B cell (primary cell): ENCODE data around the gene B4GALT7. TPM values are rescaled to one million over a fixed set of nuclear protein-coding genes. Genes with fewer than 3 reads are reported as not detected.
A peak's percentile ranks its signal among the peaks of the same experiment; 100 is the strongest.

Experiments used
- ATAC-seq: fragments of 200-7000 bp; cut with Tn5 transposase; one replicate; pipeline ENCODE4 v1.10.0; 2021; ENCODE audit warnings: low read depth, mild to moderate bottlenecking, moderate number of reproducible peaks, moderate library complexity
- CTCF ChIA-PET: fragments of 350-600 bp; sonication (Branson Sonifier 250); formaldehyde crosslinking; loops from one replicate; lab custom pipeline; 2021; ENCODE audit warnings: antibody characterized with exemption, inconsistent platforms; lab: Charles Lee
- POLR2A ChIA-PET: fragments of 350-600 bp; sonication (Branson Sonifier 250); formaldehyde crosslinking; loops from one replicate; lab custom pipeline; 2021; ENCODE audit warnings: antibody characterized with exemption; lab: Charles Lee
- DNase-seq: peaks from one replicate; pipeline ENCODE4 v3.0.0; 2013
- H2AFZ ChIP-seq: 2 replicates; pipeline ENCODE4 v1.6.1; 2012; ENCODE audit warnings: mild to moderate bottlenecking, low read depth, low read length; ENCODE audit not compliant: insufficient read depth, poor library complexity, severe bottlenecking
- H3K27ac ChIP-seq, 2 donors: 1 replicate in 1 of 2; 2 replicates in 1 of 2; pipeline ENCODE4 v1.5.1; 2012 to 2013; ENCODE audit warnings: low read length in 2 of 2, mild to moderate bottlenecking in 2 of 2, moderate library complexity in 1 of 2
- H3K27me3 ChIP-seq, 4 experiments: fragments of 200-600 bp in 1 of 4; sonication (generic) in 1 of 4; replicated peaks in 1 of 4; 1 replicate in 2 of 4; 2 replicates in 2 of 4; pipeline versions ENCODE4 v1.6.1 to v1.7.0; 2013 to 2016; ENCODE audit warnings: low read length in 3 of 4, mild to moderate bottlenecking in 2 of 4, mixed read lengths in 1 of 4, moderate library complexity in 1 of 4; ENCODE audit not compliant: insufficient read depth in 4 of 4, control insufficient read depth in 3 of 4; ENCODE audit errors: control extremely low read depth in 1 of 4
- H3K36me3 ChIP-seq, 2 experiments: replicated peaks in 1 of 2; 1 replicate in 1 of 2; 2 replicates in 1 of 2; pipeline versions ENCODE4 v1.6.1 to v1.7.1; 2013; ENCODE audit warnings: low read length in 1 of 2; ENCODE audit not compliant: insufficient read depth in 2 of 2, control insufficient read depth in 1 of 2; ENCODE audit errors: control extremely low read depth in 1 of 2, extremely low read depth in 1 of 2
- H3K4me1 ChIP-seq, 2 donors: fragments of 200-600 bp in 1 of 2; sonication (generic) in 1 of 2; 1 replicate in 1 of 2; 2 replicates in 1 of 2; pipeline versions ENCODE4 v1.5.1 to v1.6.1; 2013 to 2017; ENCODE audit warnings: low read length in 2 of 2; ENCODE audit not compliant: control insufficient read depth in 2 of 2, insufficient read depth in 2 of 2
- H3K4me2 ChIP-seq: replicated peaks from 2 replicates; pipeline ENCODE3; 2012; ENCODE audit warnings: mild to moderate bottlenecking, low read depth, low read length; ENCODE audit not compliant: poor library complexity, severe bottlenecking
- H3K4me3 ChIP-seq, 5 experiments: fragments of 200-600 bp in 1 of 5; sonication (generic) in 1 of 5; 1 replicate in 3 of 5; 2 replicates in 2 of 5; pipeline versions ENCODE4 v1.5.1 to v1.7.0; 2011 to 2016; ENCODE audit warnings: low read length in 4 of 5, mild to moderate bottlenecking in 4 of 5, low read depth in 2 of 5, control low read depth in 1 of 5, moderate library complexity in 1 of 5; ENCODE audit not compliant: insufficient read depth in 1 of 5; ENCODE audit errors: control extremely low read depth in 1 of 5, extremely low read depth in 1 of 5
- H3K79me2 ChIP-seq: fragments of 200-600 bp; sonication (generic); one replicate; pipeline ENCODE4 v1.6.0; 2016; ENCODE audit warnings: low read length; ENCODE audit not compliant: control insufficient read depth, insufficient read depth
- H3K9ac ChIP-seq: fragments of 200-600 bp; sonication (generic); 2 replicates; pipeline ENCODE4 v1.6.1; 2017; ENCODE audit warnings: mild to moderate bottlenecking, low read length, moderate library complexity
- H3K9me3 ChIP-seq, 3 donors: one replicate each; pipeline versions ENCODE4 v1.6.1 to v1.7.1; 2013; ENCODE audit warnings: low read length in 2 of 3; ENCODE audit not compliant: control insufficient read depth in 2 of 3, insufficient read depth in 1 of 3; ENCODE audit errors: control extremely low read depth in 1 of 3
- H4K20me1 ChIP-seq: 2 replicates; pipeline ENCODE4 v1.6.0; 2012; ENCODE audit warnings: mild to moderate bottlenecking, low read length; ENCODE audit not compliant: insufficient read depth, control insufficient read depth, poor library complexity, severe bottlenecking
- H3K27ac Mint-ChIP-seq: one replicate; pipeline ENCODE4 v1.8.0; 2021; ENCODE audit warnings: mixed read lengths
- H3K27me3 Mint-ChIP-seq: one replicate; pipeline ENCODE4 v1.8.0; 2021; ENCODE audit warnings: mixed read lengths
- H3K4me1 Mint-ChIP-seq: one replicate; pipeline ENCODE4 v1.8.0; 2021; ENCODE audit warnings: mixed read lengths
- H3K4me3 Mint-ChIP-seq: one replicate; pipeline ENCODE4 v1.8.0; 2021; ENCODE audit warnings: mixed read lengths
- H3K9me3 Mint-ChIP-seq: one replicate; pipeline ENCODE4 v1.8.0; 2022; ENCODE audit warnings: mixed read lengths; ENCODE audit not compliant: insufficient read depth
- CTCF ChIP-seq: fragments of 200-600 bp; IDR thresholded peaks from one replicate; pipeline ENCODE4 v1.8.0; 2022; ENCODE audit warnings: antibody characterized with exemption, mild to moderate bottlenecking
- EZH2 ChIP-seq: IDR thresholded peaks from 2 replicates; pipeline ENCODE4 v1.6.1; 2012; ENCODE audit warnings: borderline replicate concordance, low read depth, mild to moderate bottlenecking, moderate library complexity, low read length; ENCODE audit not compliant: insufficient read depth, poor library complexity, severe bottlenecking
- WGBS: methylation state at CpG from one replicate; pipeline ENCODE4 v1.1.5; 2013; ENCODE audit warnings: missing lambda C conversion rate; ENCODE audit not compliant: insufficient coverage; 5-methylcytosine and 5-hydroxymethylcytosine counted together
- intact Hi-C: fragments of 100-400 bp; cut with micrococcal nuclease; formaldehyde crosslinking; loops from one replicate; pipeline ENCODE4 v1.10.0; 2022
- polyA plus RNA-seq: library from polyadenylated mRNA; depleted of rRNA; stranded (reverse); fragments of >200 nt; gene quantifications from 2 replicates; pipeline ENCODE4 v1.2.3, GENCODE V29; 2012
- total RNA-seq, 2 donors: library from RNA; stranded (reverse); fragments of 120-200 nt in 1 of 2; gene quantifications; 1 replicate in 1 of 2; 2 replicates in 1 of 2; pipeline versions ENCODE4 v1.2.3 to v1.2.4, GENCODE V29; 2013 to 2022

The B4GALT7 gene
- total and polyA plus RNA-seq, 2 donors (not counting 1 experiment from before 2014, with no cell fraction given) = 27.0 to 41.8 TPM

- Histone ChIP-seq H3K4me1 (peaks cover 13 to 27% of the 10 kb centered on the region in 2 donors), H3K9ac (peak overlapping the region; percentile 87), H3K79me2 (no peaks in the 10 kb centered on the region), H3K9me3 (no peaks in the 10 kb centered on the region), H4K20me1 (peaks cover 1% of the 10 kb centered on the region), H3K4me3 (peak overlapping the region; percentile 61 to 85 (median 72)), H3K36me3 (peaks cover 8 to 10% of the 10 kb centered on the region in 2 experiments), H3K27me3 (no peaks in the 10 kb centered on the region), H3K27ac (peak overlapping the region; percentile 43 to 94), H2AFZ (peak overlapping the region; percentile 87), H3K4me2 (peak overlapping the region; percentile 81)
- Mint-ChIP-seq H3K9me3 (no peaks in the 10 kb centered on the region), H3K4me1 (peaks cover 30% of the 10 kb centered on the region), H3K27ac (peak overlapping the region; percentile 94), H3K27me3 (no peaks in the 10 kb centered on the region), H3K4me3 (peak overlapping the region; percentile 95)
- ATAC-seq = peak; percentile 12
- intact Hi-C loops = loop anchor here (1.0 to 10.0 kb wide), 5 partner anchors 46 to 298 kb away; partner anchors contain the start of genes F12, FAM193B, GRK6 and LMAN2
- CTCF ChIA-PET = interaction anchor here (1.2 to 1.5 kb wide), 3 partner anchors 8 to 197 kb away, joined by 3 to 6 read pairs (median 4); partner anchors contain the start of gene TMED9
- TF ChIP-seq CTCF (no peak), EZH2 (no peak)
- no peak for DNase-seq
- WGBS = 2% methylated on average over 13 of the region's 16 CpGs
- POLR2A ChIA-PET = interaction anchor here (0.6 to 1.3 kb wide), 2 partner anchors 106 to 249 kb away, joined by 4 read pairs; partner anchors contain the start of gene LMAN2
These were observed 631 bp downstream of the B4GALT7 start for GRCh38 chr5:177600508-177601018.

GRCh38 chr5:177601126-177601525, 1.2 kb downstream of the B4GALT7 start:
- intact Hi-C loops = loop anchor here (2.0 to 10.0 kb wide), 4 partner anchors 46 to 299 kb away; partner anchors contain the start of genes F12, FAM193B, LMAN2 and PFN3
- over 99% methylated on average over 9 of the region's 11 CpGs for WGBS
- H3K4me1 Mint-ChIP-seq = peaks cover 32% of the 10 kb centered on the region
- H3K9me3 Mint-ChIP-seq = no peaks in the 10 kb centered on the region
- ChIA-PET POLR2A (no interaction called here), CTCF (interaction anchor here (1.2 kb wide), 2 partner anchors 9 to 197 kb away, joined by 3 to 4 read pairs; partner anchors contain the start of gene TMED9)
- peak overlapping the region; percentile 87 for H3K9ac ChIP-seq
- H4K20me1 ChIP-seq = no peaks in the 10 kb centered on the region
- H3K4me1 ChIP-seq = peaks cover 13 to 27% of the 10 kb centered on the region in 2 donors
- H3K4me3 ChIP-seq = no peak overlapping the region
- H3K79me2 ChIP-seq = no peaks in the 10 kb centered on the region
- H2AFZ ChIP-seq = peak overlapping the region; percentile 87
- TF ChIP-seq CTCF (no peak), EZH2 (no peak)
- no peaks in the 10 kb centered on the region for H3K9me3 ChIP-seq
- no peaks in the 10 kb centered on the region for H3K27me3 Mint-ChIP-seq
- peak overlapping the region; percentile 94 for H3K27ac Mint-ChIP-seq
- peaks cover 4% of the 10 kb centered on the region in 2 experiments for H3K36me3 ChIP-seq
- ATAC-seq = no peak
- H3K27me3 ChIP-seq = no peaks in the 10 kb centered on the region
- peak overlapping the region; percentile 43 to 94 for H3K27ac ChIP-seq
- no peak for DNase-seq
- peak overlapping the region; percentile 95 for H3K4me3 Mint-ChIP-seq
- peak overlapping the region; percentile 81 for H3K4me2 ChIP-seq
